Measurements from ENCODE around the gene EIF4G3.
A peak's percentile ranks its signal among the peaks of the same experiment; 100 is the strongest.

Gene EIF4G3

GRCh38 chr1:20787840-20788795 is 388.6 kb downstream of the EIF4G3 start:
- no peak for ATAC-seq

- ATAC-seq, result peak; percentile 54 to 60
Observed at GRCh38 chr1:20787029-20787839, 389.5 kb downstream of the EIF4G3 start, which contains the start of gene HP1BP3. TSS of gene HP1BP3 (minus strand) at chr1:20787307. CDS start at chr1:20780440, 6,867 bp downstream.

- peak; percentile 78 to 81 for ATAC-seq
Observed at GRCh38 chr1:20786253-20787028, 390.3 kb downstream of the EIF4G3 start.

- peak in 1 of 2 donors; percentile 3 for ATAC-seq
Observed at GRCh38 chr1:20785907-20786252, 390.8 kb downstream of the EIF4G3 start.

- peak; percentile 48 to 82 for ATAC-seq
Observed at GRCh38 chr1:20775700-20776099, 401.0 kb downstream of the EIF4G3 start.

- no peak for ATAC-seq
Observed at GRCh38 chr1:20771780-20772179, 404.9 kb downstream of the EIF4G3 start.

- no peak for ATAC-seq
Observed at GRCh38 chr1:20770314-20771087, 406.2 kb downstream of the EIF4G3 start.

- ATAC-seq, result no peak
Observed at GRCh38 chr1:20767271-20767670, 409.4 kb downstream of the EIF4G3 start.

- ATAC-seq, result no peak
Observed at GRCh38 chr1:20763417-20763816, 413.3 kb downstream of the EIF4G3 start.

- ATAC-seq, result no peak
Observed at GRCh38 chr1:20760322-20760721, 416.4 kb downstream of the EIF4G3 start.

Data from activated CD4-positive, CD25-positive, alpha-beta regulatory T cell treated with anti-CD3 and anti-CD28 coated beads, Interleukin-2, amount 50 U/mL, for 24 hours (primary cell).